Measurements from ENCODE around the gene CCDC170.

Gene CCDC170

DNA sequence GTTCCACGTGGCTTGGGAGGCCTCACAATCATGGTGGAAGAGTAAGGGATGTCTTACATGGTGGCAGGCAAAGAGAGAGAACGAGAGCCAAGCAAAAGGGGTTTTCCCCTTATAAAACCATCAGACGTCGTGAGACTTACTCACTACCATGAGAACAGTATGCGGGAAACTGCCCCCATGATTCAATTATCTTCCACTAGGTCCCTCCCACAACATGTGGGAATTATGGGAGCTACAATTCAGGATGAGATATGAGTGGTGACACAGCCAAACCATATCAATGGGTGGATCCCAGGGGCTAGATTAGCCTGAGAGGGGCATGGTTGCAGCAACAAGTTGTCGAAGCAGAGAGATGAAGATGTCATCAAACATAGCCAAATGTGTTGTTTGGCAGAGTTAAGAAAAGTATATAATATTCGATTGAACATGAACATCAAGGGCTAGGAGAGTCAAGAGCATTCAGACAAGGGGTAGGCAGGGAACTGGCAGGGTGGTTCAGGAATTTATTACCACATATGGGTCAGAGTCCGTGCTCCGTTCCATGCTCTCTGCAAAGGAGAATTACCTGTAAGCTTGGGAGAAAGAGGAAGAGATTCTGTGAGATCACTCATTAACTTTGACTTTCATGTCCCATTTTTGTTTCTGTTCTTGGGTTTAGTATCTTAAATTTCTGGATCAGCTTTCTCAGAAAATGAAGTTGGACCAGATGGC is 98.8 kb downstream of the CCDC170 start:
- no peaks in the 10 kb centered on the region for H3K36me3 ChIP-seq (ENCODE audit: control insufficient read depth, low read depth, low read length)
- H3K4me3 ChIP-seq (ENCODE audit: low read length), result no peak overlapping the region
- H3K4me1 ChIP-seq (ENCODE audit: control insufficient read depth, low read depth, low read length), result no peaks in the 10 kb centered on the region
- no peaks in the 10 kb centered on the region for H3K9me3 ChIP-seq (ENCODE audit: control insufficient read depth, low read depth, low read length)
- H3K27ac ChIP-seq (ENCODE audit: low read length), result no peak overlapping the region
- no peaks in the 10 kb centered on the region for H3K27me3 ChIP-seq (ENCODE audit: control insufficient read depth, insufficient read depth, low read length)
- no peak overlapping the region for H3K9ac ChIP-seq (ENCODE audit: low read length)

DNA sequence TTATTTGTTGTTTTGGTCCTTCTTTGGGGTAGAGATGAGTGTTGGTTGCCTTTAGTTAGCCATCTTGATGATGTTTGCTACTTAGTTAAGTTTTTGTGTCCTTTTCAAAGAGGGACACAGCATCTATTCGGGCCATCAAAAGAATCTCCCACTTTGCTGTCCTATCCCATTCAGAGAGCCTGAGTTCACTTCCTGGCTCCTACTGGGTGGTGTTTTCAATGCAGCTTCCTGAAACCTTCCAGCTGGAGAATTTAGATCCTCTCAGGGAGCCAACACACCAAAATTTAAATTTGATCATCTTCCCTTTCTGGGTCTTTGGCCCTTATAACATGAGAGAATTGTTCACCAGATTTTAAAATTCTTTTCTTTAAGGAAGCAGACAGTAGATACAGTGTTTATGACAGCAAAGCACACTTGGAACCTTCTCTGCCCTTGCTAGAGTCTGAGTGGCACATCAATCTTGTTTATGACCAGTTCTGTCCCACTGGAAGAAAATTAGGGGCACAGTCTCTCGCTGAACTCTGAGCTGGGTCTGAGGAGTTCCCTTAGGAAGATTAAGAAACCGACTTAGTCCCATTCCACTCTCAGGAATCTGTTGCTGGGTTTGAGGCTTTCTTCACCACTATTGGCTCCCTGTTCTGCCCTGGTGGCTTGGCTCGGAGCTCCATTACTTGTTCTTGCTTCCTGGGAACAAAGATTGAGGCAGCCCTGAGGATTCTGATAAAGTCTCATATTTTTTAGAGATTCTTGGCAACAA is 115.5 kb downstream of the CCDC170 start:
- no peak overlapping the region for H3K9ac ChIP-seq (ENCODE audit: low read length)
- H3K27ac ChIP-seq (ENCODE audit: low read length), result no peak overlapping the region
- H3K4me3 ChIP-seq (ENCODE audit: low read length), result no peak overlapping the region
- no peaks in the 10 kb centered on the region for H3K27me3 ChIP-seq (ENCODE audit: control insufficient read depth, insufficient read depth, low read length)
- no peaks in the 10 kb centered on the region for H3K4me1 ChIP-seq (ENCODE audit: control insufficient read depth, low read depth, low read length)
- no peaks in the 10 kb centered on the region for H3K9me3 ChIP-seq (ENCODE audit: control insufficient read depth, low read depth, low read length)
- H3K36me3 ChIP-seq (ENCODE audit: control insufficient read depth, low read depth, low read length), result no peaks in the 10 kb centered on the region

DNA sequence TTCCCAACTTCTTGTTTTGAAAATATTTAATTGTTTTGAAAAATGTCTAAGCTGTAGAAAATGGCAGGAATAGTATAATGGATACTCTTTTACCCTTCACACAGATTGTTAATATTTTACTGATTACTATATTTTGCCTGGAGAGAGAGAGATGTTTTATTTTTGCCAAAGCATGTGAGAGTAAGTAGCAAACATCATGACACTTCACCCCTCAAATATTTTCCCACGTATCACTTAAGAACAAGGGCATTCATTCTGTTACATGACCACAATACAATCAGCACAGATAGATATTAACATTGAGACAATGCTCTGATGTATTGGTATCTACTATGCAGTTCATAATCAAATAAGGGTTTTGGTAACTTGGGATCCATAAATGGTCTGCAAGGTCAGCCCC is 116.5 kb downstream of the CCDC170 start:
- H3K9me3 ChIP-seq (ENCODE audit: control insufficient read depth, low read depth, low read length), result no peaks in the 10 kb centered on the region
- H3K27me3 ChIP-seq (ENCODE audit: control insufficient read depth, insufficient read depth, low read length), result no peaks in the 10 kb centered on the region
- no peak overlapping the region for H3K27ac ChIP-seq (ENCODE audit: low read length)
- H3K4me1 ChIP-seq (ENCODE audit: control insufficient read depth, low read depth, low read length), result peaks cover 2% of the 10 kb centered on the region
- H3K4me3 ChIP-seq (ENCODE audit: low read length), result no peak overlapping the region
- no peaks in the 10 kb centered on the region for H3K36me3 ChIP-seq (ENCODE audit: control insufficient read depth, low read depth, low read length)
- no peak overlapping the region for H3K9ac ChIP-seq (ENCODE audit: low read length)

DNA sequence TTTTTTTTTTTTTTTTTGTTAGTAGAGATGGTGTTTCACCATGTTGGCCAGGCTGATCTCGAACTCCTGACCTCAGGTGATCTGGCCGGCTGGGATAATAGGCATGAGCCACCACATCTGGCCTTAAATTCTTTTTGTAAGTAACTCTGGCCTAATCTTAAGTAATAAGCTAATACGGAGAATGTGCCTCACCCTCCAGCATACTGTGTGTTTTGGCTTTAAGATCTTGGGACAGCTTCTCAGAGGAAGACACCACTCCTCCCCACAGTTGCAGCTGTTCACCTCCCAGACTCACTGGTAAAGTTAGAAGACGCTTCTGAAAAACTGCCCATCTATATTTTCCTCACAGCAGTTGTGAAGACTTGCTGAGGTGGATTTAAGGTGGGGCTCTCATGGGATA is 120.8 kb downstream of the CCDC170 start:
- H3K27me3 ChIP-seq (ENCODE audit: control insufficient read depth, insufficient read depth, low read length), result no peaks in the 10 kb centered on the region
- no peak overlapping the region for H3K27ac ChIP-seq (ENCODE audit: low read length)
- H3K4me1 ChIP-seq (ENCODE audit: control insufficient read depth, low read depth, low read length), result peaks cover 18% of the 10 kb centered on the region
- H3K36me3 ChIP-seq (ENCODE audit: control insufficient read depth, low read depth, low read length), result no peaks in the 10 kb centered on the region
- no peak overlapping the region for H3K9ac ChIP-seq (ENCODE audit: low read length)
- H3K4me3 ChIP-seq (ENCODE audit: low read length), result no peak overlapping the region
- no peaks in the 10 kb centered on the region for H3K9me3 ChIP-seq (ENCODE audit: control insufficient read depth, low read depth, low read length)

DNA sequence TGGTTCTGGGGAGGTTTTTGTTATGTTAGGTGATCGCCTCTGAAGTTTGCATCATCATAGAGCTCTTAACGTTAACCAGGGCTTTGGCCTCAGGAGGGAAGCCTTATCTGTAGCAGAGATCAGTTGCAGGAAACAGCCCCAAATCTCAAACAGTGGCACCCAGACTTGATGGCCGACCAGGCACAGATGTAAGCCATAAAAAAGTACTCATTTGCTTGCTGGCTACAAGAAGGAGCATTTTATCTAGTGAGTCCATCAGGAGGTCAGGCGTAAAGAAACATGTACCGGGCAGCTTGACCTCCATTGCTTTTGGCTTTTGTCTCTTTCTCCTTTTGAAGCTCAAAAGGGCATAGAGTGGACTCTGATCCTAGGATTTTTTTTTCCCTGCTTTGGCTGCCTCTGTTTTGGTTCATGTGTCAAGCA is 122.3 kb downstream of the CCDC170 start:
- H3K9ac ChIP-seq (ENCODE audit: low read length), result no peak overlapping the region
- H3K4me1 ChIP-seq (ENCODE audit: control insufficient read depth, low read depth, low read length), result peaks cover 23% of the 10 kb centered on the region
- H3K27ac ChIP-seq (ENCODE audit: low read length), result no peak overlapping the region

DNA sequence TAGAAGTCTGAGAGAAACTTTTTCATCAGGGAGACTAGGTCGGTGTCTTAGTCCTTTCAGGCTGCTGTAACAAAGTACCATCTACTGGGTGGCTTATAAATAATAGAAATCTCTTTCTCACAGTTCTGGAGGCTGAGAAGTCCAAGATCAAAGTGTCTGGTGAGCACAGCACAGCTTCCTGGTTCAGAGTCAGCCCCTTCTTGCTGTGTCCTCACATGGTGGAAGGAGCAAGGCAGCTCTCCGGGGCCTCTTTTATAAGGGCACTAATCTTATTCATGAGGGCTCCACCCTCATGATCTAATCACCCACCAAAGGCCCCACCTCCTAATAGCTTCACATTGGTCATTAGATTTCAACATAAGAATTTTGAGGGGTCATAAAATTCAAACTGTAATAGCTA is 122.8 kb downstream of the CCDC170 start:
- no peak overlapping the region for H3K4me3 ChIP-seq (ENCODE audit: low read length)
- H3K27ac ChIP-seq (ENCODE audit: low read length), result no peak overlapping the region
- no peaks in the 10 kb centered on the region for H3K9me3 ChIP-seq (ENCODE audit: control insufficient read depth, low read depth, low read length)

More for the DNA sequence above, 122.3 kb downstream of the CCDC170 start:
- Histone ChIP-seq H3K27me3 (ENCODE audit: control insufficient read depth, insufficient read depth, low read length) (no peaks in the 10 kb centered on the region), H3K36me3 (ENCODE audit: control insufficient read depth, low read depth, low read length) (no peaks in the 10 kb centered on the region), H3K9me3 (ENCODE audit: control insufficient read depth, low read depth, low read length) (no peaks in the 10 kb centered on the region), H3K4me3 (ENCODE audit: low read length) (no peak overlapping the region)

DNA sequence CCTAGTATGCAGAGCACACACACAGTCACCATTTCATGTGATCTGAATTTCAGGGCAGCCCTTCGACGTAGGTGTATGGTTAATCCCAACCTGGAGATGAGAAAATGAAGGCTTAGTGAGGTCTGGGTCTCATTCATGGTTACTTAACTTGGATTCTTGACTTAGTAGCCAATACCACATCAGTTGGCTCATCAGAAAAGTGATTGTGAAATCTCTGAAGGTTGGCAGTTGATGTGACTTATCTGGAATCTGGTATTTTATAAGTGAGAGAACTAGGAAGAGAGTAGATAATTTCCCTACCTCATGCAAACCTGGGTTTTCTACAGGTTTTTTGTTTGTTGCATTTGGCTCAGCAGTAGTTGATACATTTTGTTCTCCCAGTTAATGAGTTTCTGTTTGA is 123.7 kb downstream of the CCDC170 start:
- Histone ChIP-seq H3K27me3 (ENCODE audit: control insufficient read depth, insufficient read depth, low read length) (no peaks in the 10 kb centered on the region), H3K4me1 (ENCODE audit: control insufficient read depth, low read depth, low read length) (peaks cover 23% of the 10 kb centered on the region), H3K27ac (ENCODE audit: low read length) (no peak overlapping the region), H3K36me3 (ENCODE audit: control insufficient read depth, low read depth, low read length) (no peaks in the 10 kb centered on the region), H3K9me3 (ENCODE audit: control insufficient read depth, low read depth, low read length) (no peaks in the 10 kb centered on the region), H3K4me3 (ENCODE audit: low read length) (no peak overlapping the region), H3K9ac (ENCODE audit: low read length) (no peak overlapping the region)

More for the DNA sequence above, 122.8 kb downstream of the CCDC170 start:
- Histone ChIP-seq H3K27me3 (ENCODE audit: control insufficient read depth, insufficient read depth, low read length) (no peaks in the 10 kb centered on the region), H3K4me1 (ENCODE audit: control insufficient read depth, low read depth, low read length) (peaks cover 23% of the 10 kb centered on the region), H3K36me3 (ENCODE audit: control insufficient read depth, low read depth, low read length) (no peaks in the 10 kb centered on the region), H3K9ac (ENCODE audit: low read length) (no peak overlapping the region)

DNA sequence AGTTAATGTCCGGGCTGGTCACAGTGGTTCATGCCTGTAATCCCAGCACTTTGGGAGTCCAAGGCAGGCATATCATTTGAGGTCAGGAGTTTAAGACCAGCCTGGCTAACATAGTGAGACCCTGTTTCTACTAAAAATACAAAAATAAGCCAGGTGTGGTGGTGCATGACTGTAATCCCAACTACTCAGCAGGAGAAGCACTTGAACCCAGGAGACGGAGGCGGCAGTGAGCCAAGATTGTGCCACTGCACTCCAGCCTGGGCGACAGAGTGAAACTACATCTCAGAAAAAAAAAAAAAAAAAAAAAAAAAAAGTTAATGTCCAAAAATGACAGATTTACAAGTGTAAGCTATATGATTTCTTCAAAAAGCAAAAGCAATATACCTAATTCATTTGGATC is 124.9 kb downstream of the CCDC170 start:
- Histone ChIP-seq H3K27ac (ENCODE audit: low read length) (no peak overlapping the region), H3K36me3 (ENCODE audit: control insufficient read depth, low read depth, low read length) (no peaks in the 10 kb centered on the region), H3K9ac (ENCODE audit: low read length) (no peak overlapping the region), H3K4me3 (ENCODE audit: low read length) (no peak overlapping the region), H3K27me3 (ENCODE audit: control insufficient read depth, insufficient read depth, low read length) (no peaks in the 10 kb centered on the region), H3K4me1 (ENCODE audit: control insufficient read depth, low read depth, low read length) (peaks cover 23% of the 10 kb centered on the region), H3K9me3 (ENCODE audit: control insufficient read depth, low read depth, low read length) (no peaks in the 10 kb centered on the region)

DNA sequence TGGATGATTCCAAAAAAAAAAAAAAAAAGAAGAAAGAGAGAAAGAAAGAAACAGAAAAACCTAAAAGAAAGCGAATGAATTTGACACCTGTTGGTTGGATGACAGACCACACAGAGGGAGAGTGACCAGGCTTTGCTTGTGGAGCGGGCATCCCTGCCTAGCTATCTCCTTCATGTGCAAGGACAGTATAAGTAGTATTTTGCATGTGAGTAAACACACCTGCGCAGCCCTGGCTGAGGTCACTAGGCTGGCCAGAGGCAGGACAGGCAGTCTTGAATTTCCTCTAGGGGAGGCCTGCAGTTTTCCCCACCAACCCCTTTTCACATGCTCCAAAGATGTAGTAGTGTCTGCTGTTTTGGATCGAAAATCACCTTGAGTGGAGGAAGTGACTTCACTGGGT is 126.4 kb downstream of the CCDC170 start:
- Histone ChIP-seq H3K9me3 (ENCODE audit: control insufficient read depth, low read depth, low read length) (no peaks in the 10 kb centered on the region), H3K4me1 (ENCODE audit: control insufficient read depth, low read depth, low read length) (peaks cover 22% of the 10 kb centered on the region), H3K27me3 (ENCODE audit: control insufficient read depth, insufficient read depth, low read length) (no peaks in the 10 kb centered on the region), H3K9ac (ENCODE audit: low read length) (no peak overlapping the region), H3K36me3 (ENCODE audit: control insufficient read depth, low read depth, low read length) (no peaks in the 10 kb centered on the region), H3K4me3 (ENCODE audit: low read length) (no peak overlapping the region), H3K27ac (ENCODE audit: low read length) (no peak overlapping the region)

DNA sequence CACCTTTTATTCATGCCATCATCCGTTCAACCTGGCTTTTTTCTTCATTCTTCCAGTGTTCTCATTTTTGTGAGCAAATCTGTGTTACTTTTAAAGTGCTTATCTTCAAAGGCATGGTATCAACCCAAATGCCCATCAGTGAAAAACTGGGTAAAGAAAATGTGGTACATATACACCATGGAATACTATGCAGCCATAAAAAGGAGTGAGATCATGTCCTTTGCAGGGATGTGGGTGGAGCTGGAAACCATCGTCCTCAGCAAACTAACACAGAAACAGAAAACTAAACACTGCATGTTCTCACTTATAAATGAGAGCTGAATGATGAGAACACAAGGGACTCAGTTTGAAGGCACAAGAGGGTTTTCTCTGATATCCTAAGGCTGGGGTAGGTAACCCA is 130.3 kb downstream of the CCDC170 start:
- Histone ChIP-seq H3K27me3 (ENCODE audit: control insufficient read depth, insufficient read depth, low read length) (no peaks in the 10 kb centered on the region), H3K4me3 (ENCODE audit: low read length) (no peak overlapping the region), H3K4me1 (ENCODE audit: control insufficient read depth, low read depth, low read length) (peaks cover 19% of the 10 kb centered on the region), H3K9ac (ENCODE audit: low read length) (no peak overlapping the region), H3K9me3 (ENCODE audit: control insufficient read depth, low read depth, low read length) (no peaks in the 10 kb centered on the region), H3K36me3 (ENCODE audit: control insufficient read depth, low read depth, low read length) (no peaks in the 10 kb centered on the region), H3K27ac (ENCODE audit: low read length) (no peak overlapping the region)

DNA sequence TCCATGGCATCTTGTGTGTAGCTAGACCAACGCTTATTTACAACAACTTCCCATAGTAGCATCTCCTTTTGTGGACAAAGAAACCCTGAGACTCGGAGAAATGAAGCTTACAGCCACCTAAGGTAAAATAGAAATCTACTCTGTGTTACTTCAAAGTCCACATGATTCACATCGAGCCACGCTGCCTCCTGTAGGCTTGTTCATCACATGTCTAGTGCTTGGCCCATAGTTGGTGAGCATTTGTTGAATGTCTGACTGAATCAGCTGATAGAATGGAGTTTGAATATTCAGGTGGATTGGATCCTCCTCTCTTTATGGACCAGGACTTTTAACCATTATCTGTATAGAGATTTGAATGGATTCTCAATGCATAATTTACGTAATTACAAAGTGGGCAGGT is 130.7 kb downstream of the CCDC170 start:
- H3K27ac ChIP-seq (ENCODE audit: low read length), result no peak overlapping the region
- H3K4me1 ChIP-seq (ENCODE audit: control insufficient read depth, low read depth, low read length), result peaks cover 19% of the 10 kb centered on the region
- no peak overlapping the region for H3K9ac ChIP-seq (ENCODE audit: low read length)
- H3K9me3 ChIP-seq (ENCODE audit: control insufficient read depth, low read depth, low read length), result no peaks in the 10 kb centered on the region
- no peak overlapping the region for H3K4me3 ChIP-seq (ENCODE audit: low read length)
- H3K36me3 ChIP-seq (ENCODE audit: control insufficient read depth, low read depth, low read length), result no peaks in the 10 kb centered on the region
- H3K27me3 ChIP-seq (ENCODE audit: control insufficient read depth, insufficient read depth, low read length), result no peaks in the 10 kb centered on the region
